SK-N-MC (cell line): ENCODE data around the gene NLGN1.

ENCODE experiments used
- EZH2 ChIP-seq: fragments of 200-600 bp; sonication (generic); IDR thresholded peaks from one replicate; pipeline ENCODE4 v1.6.1; 2017; ENCODE audit warnings: antibody characterized with exemption
- FOXP2 ChIP-seq: optimal IDR thresholded peaks from 2 replicates; pipeline ENCODE3; 2011; ENCODE audit warnings: mild to moderate bottlenecking, moderate library complexity; ENCODE audit not compliant: insufficient read depth; ENCODE audit errors: extremely low read length, control extremely low read depth
- POLR2AphosphoS5 ChIP-seq: IDR thresholded peaks from 2 replicates; pipeline ENCODE4 v1.6.1; 2012; ENCODE audit warnings: mild to moderate bottlenecking, low read depth, low read length, borderline replicate concordance

DNA sequence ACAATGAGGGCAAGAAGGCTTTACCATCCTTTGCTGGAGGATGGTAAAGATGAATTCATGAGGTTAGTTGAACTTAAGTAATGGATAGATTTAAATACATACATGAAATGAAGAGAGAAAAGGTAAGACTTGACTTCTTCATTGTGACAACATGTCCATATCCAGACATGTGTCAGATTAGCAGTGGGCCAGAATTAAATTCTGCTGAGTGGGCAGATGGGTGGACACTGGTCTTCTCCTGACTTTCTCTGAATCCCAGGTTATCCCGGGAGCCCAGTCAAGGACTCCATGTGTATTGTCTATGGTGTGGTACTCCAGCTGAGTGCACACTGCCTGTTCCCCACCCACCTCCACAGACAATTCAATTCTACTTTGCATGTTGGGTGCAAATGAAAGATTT, 603.1 kb downstream of the NLGN1 start:
- no peak for TF ChIP-seq EZH2
- no peak for TF ChIP-seq FOXP2
- no peak for TF ChIP-seq POLR2AphosphoS5
